ENCODE results near the gene SLC30A7.

GRCh38 chr1:101002551-101002950, 106.7 kb downstream of the SLC30A7 start:
- TF ChIP-seq CTCF (conservative IDR thresholded peaks at IDR 0.05; ENCODE audit: low read depth, low read length): no peak
- TF ChIP-seq EZH2 (IDR thresholded peaks at IDR 0.05; ENCODE audit: borderline replicate concordance, low read depth, low read length, poor library complexity, severe bottlenecking): no peak
